MV-4-11 (cell line): Measurements from ENCODE around the gene RMI1.

Experiments
- DNase-seq: peaks from one replicate; lab custom pipeline; 2025; lab: John Stamatoyannopoulos, UW

Gene RMI1

DNA sequence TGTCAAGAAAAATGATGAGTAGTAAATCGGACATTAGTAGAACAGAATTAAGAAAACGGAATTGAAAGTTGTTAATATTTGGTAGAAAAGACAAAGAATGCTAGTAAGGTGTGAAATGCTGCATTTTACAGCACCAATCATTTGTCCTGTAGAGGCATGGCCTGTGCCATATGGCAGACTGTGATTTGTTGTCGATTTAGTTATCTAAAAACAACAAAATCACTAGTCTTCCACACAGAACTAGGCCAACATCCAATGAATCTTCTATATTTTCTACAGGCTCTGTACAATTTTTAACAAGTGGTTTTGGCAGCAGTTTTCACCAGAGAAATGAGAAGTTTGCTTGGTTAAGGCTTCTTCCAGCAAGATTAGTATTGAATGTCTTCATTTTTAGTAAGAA is 11.0 kb upstream of the RMI1 start:
- DNase-seq: no peak

DNA sequence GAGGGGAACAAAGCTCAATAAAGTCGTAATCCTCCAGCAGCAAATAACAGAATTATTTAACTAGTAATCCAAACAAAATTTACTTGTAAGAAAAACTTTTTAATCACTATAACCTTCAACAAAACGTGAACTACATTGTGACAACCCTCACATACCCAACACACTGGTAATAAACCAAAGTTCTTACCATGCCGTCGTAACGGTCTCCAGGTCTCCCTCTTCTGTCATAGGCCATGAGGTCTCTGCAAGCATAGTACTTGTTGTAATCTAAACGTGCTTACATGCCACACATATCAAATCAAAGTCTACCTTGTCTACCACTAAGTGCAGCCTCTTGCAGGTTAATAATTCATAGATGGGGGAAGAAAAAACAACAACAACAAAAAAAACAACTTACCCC is 9.1 kb upstream of the RMI1 start:
- no peak for DNase-seq

DNA sequence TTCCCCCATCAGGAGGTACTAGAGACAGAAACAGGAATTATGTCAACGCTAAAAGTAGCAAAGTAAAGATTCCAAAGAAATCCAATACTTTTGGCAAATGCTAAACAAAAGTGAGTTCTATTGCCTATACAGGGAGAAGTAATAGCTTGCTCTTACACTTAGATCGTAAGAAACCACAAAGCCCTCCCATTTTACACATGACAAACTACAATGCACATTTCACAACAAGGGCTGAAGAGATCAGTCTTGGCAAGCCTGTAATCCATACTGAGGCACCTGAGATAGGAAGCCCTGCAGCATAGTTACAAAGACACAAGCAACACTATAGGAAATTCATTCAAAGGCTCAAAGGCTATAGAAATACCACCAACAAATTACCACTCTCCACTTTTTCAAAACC is 8.3 kb upstream of the RMI1 start:
- peak; percentile 73 for DNase-seq

DNA sequence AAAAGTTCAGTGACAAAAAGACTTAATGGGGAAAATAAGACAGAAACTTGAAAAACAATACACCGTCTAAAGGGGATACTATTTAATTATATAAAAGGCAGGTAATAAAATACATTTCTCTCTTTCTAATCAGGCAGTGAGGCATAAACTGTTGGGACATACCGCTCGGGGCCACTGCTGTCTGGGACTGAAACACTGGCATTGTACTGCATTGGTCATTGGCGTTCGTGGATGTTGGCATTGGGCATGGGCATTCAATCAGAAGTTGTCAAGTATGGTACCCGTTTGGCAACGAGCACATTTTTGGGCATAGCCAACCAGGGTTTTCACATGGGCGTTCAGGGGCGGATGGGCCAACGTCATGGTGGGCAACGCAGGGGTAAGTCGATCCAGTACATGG is 5.3 kb upstream of the RMI1 start:
- no peak for DNase-seq

DNA sequence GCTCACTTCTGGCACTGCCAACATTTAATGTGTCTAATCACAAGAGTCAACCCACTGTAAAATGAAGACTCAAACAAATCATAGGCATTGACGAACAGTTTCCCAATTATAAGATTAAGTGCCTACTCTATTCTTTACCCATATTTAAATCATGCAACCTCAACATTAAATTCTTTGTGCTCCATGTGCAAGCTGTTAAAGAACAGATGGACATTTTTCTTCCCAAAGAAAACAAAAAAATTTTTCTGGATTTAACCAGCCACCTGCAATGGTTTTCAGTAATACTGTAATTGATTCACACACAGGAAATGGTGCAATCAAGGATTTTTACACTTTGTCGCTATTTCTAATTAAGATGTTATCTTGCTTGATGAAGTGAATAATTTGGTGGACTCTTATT is 4.2 kb upstream of the RMI1 start:
- no peak for DNase-seq

DNA sequence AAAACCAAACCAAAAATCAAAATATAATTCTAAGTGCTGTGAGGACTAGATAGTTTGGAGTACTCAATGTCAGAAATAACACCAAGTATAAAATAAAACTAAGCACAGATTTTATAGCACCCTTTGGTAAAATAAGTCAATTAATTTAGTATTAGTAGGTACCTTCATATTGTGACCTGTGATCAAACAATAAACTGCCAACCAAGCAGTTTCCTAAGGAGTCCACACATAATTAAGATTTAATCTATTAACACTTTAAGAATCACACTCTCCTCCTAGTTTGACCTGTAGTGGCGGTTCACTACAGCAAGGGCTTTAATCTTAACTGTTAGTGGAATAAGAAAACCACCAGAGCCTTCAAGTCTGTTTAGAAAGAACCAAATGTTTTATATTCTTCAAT is 3.4 kb upstream of the RMI1 start:
- DNase-seq: no peak

DNA sequence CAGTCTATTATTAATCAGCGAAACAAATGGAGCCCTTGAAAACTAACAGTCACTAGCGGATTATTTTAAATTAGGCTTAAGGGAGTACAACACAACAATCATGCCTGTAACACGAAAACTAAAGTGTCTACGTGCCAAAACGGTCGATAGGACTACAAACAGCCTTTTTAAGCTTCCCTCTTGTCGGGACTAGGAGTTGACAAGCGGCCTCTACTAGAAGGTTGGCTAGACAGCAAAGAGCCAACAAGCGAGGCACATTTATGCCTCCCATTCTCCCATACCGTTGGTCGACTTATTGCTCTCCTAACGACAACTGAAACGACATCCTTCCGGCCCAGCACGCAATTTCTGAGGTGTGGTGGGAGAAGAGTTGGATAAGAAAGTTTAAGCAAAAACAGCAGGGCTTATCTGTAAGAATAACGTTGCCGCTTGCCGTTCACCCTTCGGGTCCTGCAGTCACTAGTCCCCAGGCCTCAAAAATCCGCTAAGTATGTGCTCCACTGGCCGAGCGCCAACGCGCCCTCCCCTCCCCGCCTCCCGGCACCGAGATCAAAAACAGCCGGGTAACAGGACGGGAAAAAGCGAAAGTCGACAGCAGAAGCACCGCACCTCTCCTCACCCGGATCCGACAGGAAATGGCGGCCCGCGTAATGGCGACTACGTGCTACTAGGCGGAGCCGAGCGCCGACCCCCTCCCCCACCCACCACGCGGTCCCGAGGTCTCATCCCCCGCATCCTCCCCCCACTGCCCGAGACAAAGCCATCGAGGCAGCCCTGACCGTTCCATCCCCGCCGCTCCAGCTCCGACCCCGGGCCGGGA is 1.4 kb upstream of the RMI1 start:
- peak; percentile 70 for DNase-seq

DNA sequence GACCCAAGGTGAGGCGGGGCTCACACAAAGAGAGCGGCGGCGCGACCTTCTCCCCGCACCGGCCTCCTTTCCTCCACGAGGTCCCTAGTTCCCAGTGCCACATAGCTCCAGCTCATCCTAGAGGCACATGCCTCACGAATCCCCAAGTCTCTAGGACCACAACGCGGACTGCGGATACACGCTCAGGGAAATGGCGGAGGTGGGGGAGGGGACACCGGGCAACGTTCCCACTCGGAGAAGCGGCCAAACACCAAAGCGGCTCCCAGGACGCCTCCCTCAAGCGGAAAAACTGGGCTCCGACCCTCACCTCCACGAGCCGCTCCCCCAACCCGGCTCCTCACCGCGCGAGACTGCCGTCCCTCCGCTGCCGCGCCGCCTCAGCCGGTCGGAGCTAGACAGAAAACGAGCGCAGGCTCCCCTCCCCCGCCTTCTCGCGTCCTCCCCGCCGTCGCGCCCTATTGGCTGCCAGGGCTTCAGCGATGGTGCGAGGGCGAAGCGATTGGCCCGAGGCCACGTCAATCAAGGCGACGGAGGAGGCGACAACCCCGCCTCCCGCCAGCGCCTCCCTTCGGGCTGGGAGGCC is 702 bp upstream of the RMI1 start, which contains the start of gene HNRNPK:
HNRNPK (minus strand) TSS at position 404 of the 583 bp plus-strand sequence. CDS start 1,963 bp downstream, outside the sequence.
- DNase-seq: peak; percentile 95

DNA sequence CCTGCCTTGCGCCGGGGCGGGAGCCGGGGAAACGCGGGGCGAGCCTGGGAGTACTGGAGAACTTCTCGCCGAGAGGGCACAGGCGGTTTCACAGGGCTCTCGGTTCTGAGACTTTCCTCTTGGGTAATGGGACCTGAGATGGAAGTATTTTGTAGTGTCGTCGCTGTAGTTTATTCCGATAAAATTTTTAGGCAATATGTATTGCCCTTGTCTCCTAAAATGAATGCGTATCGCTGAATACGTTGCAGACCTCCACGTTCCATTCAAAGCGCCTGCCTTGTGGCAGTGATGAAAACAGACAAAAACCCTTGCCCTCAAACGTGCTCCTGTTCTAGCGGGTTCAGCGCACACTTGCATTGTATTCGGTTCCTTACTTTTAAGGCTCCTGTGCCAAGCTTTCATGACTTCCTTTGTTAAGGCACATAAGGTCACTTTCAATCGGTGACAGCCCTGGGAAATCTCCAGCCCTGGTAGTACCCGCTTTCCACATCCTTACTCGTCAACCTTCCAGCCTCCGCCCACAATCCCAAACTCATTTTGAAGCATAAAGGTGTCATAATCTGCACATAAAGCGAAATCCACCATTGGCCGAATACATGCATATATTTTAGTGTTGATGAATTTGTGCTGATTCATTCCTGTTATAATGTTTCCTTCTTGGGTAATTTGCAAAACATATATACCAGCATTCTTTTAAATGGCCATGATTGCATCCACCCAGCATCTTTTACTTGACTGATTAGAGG is 694 bp downstream of the RMI1 start:
- DNase-seq: peak; percentile 36

DNA sequence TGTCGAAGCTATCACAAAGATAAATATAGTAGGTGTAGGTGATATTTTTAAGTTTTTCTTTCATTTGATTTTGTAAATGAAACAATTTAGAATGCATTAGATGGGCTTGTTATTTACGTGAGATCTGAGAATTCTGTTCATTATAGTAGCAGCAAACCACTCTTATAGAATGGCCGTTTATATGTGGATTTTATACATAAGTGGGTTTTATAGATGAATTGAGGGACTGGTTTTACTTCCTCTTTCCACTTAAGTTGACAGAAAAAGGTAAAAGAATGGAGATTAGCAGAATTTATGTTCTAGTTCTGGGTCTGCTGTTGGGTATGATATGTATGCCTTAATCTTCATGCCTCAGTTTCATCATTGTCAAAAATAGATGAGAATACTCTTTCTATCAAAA is 5.6 kb downstream of the RMI1 start:
- peak; percentile 37 for DNase-seq

DNA sequence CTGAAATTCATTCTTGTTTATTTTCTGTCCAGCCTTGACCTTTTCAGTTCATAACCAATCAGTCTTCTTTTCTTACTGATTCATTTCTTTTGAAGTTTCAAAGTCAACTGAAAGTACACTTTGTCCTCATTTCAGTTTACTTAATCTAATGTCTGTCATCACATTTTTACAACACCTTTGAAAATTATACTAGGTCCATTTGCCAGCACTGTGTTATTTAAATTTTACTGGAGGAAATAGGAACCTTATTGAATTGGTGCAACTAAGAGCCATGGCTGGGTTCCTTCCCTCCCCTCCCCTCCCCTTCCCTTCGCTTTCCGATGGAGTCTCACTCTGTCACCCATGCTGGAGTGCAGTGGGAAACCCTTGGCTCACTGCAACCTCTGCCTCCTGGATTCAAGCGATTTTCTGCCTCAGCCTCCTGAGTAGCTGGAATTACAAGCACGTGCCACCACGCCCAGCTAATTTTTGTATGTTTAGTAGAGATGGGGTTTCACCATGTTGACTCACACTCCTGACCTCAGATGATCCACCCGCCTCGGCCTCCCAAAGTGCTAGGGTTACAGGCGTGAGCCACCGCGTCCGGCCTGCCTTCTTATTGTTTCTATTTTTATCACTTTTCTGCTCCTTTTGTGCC is 6.3 kb downstream of the RMI1 start:
- DNase-seq: peak; percentile 32

DNA sequence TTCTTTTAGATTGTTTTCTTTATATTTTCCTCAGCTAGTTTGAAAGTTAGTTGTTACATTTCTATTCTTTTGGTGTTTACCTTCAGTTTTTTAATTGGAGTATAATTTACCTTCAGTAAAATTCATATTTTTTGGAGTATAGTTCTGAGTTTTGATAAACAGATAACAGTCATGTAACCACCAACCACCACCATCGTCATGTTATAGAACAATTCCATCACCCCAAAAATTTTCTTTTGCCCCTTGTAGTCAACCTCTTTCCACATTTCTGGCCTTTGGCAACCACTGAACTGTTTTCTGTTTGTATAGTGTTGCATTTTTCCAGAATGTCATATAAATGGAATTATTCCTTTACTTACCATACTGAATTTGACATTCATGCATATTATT is 6.8 kb downstream of the RMI1 start:
- DNase-seq: no peak

DNA sequence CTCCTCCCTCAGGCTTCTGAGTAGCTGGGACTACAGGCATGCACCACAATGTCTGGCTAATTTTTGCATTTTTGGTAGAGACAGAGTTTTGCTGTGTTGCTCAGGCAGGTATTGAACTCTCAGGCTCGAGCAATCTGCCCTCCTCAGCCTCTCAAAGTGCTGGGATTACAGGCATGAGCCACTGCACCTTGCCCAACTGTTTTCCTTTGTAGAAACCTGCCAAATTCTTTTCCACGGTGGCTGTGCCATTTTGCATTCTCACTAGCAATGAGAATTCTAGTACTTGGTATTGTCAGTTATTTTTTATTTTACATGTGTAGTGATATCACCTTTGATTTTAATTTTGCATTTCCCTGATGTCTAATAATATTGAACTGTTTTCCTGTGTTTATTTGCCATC is 7.8 kb downstream of the RMI1 start:
- DNase-seq: no peak

DNA sequence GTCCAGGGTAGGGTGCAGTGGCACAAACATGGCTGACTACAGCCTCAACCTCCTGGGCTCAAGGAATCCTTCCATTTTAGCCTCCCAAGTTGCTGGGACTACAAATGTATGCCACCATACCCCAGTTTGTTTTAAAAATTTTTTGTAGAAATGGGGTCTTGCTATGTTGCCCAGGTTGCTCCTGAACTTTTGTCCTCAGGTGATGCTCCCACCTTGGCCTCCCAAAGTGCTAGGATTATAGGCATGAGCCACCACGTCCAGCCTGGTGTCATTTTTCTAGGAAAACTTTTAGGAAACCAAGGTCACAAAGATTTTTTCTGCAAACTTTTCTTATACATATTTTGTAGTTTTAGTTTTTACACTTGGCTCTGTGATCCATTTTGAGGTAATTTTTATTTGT is 10.8 kb downstream of the RMI1 start:
- DNase-seq: no peak

DNA sequence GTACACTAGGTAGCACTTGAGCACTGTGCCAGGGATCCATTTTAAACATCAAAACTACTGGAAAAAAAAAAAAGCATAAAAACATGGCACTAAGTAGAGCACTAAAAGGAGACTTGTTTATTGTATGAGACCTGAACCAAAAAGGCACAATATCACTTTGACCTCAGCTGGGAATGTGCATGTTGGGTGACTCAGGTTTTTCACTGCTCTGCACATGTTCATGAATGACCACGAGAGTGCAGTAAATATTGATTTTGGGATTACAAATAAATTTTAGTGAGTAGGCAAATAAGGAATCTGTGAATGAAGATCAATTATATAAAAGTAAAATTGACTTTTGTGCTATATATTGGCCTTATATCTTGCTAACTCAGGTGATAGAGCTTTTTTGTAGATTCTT is 11.8 kb downstream of the RMI1 start:
- no peak for DNase-seq

DNA sequence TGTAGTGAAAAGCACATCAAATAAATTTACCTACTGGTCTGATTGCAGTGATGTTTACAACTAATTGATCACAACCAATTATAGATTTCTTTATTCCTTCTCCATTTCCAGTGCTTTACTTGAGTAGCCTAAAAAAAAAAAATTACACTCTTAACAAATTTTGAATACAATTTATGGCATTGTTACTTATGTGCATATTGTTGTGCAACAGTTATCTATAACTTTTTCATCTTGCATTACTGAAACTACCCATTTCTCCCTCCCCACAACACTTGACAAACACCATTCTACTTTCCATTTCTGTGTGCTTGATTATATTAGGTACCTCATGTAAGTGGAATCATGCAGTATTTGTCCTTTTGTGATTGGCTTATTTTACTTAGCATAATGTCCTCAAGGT is 12.3 kb downstream of the RMI1 start:
- no peak for DNase-seq

DNA sequence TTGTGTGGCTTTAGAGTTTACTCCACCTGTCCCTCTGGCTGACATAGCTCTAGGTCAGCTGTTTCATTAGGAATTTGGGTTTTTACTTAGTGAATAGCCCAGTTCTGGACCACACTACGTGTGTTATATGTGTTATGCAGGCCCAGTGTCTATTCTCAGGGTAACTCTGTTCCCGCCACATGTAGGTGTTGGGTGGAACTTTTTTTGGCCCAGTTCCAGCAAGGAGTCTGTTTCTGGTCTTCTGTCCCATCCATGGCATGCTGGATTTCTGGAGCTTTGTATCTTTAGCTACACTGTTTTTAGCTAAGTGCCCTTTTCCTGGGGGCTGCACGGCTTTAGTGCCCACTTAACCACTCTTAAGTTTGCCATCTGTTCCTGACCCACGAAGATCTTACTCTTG is 15.5 kb downstream of the RMI1 start:
- no peak for DNase-seq

DNA sequence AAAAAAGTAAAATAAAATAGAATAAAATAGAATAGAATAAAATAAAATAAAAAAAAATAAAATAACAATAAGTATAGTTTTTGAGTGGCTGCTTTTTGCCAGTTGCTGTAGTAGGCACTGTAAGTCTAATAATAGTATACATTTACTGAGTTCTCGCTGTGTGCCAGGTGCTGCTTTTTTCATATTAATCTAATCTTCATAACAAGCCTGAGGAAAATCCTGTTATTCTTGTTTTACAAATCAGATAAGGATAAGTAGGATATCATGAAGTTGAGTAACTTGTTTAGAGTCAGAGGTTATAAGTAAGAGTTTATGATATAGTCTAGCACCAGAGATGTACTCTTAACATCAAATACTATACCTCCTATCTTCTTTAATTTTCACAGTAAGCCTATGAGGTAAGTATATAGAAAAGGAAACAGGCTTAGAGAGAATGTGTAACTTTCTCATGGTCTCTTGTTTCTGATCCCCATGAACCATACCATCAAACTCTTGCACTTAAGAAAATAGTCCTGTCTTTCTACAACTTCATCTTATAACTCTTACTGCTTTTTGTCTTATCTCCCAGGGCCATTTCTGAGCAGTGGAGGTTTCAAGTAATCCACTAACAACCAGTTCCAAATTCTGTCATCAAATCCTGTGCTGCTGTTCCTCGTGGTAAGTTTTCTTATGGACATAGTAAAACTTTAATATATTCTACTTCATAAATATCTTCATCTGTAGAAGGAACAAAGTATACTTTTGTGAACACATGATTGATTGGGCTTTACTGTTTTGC is 18.7 kb downstream of the RMI1 start:
- DNase-seq: no peak

DNA sequence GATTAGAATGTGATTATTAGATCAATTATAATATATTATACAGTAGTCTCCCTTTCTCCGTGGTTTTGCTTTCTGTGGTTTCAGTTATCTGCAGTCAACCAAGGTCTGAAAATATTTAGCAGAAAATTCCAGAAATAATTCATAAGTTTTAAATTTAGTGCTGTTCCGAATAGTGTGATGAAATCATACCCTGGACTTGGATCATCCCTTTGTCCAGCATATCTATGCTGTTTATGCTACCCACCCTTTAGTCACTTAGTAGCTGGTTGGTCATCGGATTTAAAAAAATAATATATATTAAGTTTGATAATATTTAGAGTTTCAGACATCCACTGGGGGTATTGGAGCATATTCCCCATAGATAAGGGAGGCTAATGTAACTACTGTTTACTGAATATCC is 19.6 kb downstream of the RMI1 start:
- DNase-seq: no peak

DNA sequence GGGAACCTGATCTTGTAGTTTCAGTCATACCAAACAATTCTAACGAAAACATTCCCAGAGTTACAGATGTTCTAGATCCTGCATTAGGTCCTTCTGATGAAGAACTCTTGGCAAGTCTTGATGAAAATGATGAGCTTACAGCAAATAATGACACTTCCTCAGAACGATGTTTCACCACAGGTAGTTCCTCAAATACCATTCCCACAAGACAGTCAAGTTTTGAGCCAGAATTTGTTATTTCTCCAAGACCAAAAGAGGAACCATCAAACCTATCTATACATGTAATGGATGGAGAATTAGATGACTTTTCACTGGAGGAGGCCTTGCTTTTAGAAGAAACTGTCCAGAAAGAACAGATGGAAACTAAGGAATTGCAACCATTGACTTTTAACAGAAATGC is 21.0 kb downstream of the RMI1 start:
- peak; percentile 87 for DNase-seq

DNA sequence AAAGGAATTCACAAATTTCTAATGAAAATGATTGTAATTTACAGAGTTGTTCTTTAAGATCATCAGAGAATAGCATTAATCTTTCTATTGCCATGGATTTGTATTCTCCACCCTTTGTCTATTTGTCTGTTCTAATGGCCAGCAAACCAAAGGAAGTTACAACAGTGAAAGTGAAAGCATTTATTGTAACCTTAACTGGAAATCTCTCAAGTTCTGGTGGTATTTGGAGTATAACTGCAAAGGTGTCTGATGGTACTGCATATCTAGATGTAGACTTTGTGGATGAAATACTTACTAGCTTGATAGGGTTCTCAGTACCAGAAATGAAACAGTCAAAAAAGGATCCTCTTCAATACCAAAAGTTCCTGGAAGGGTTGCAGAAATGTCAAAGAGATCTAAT is 21.7 kb downstream of the RMI1 start:
- DNase-seq: peak; percentile 11

DNA sequence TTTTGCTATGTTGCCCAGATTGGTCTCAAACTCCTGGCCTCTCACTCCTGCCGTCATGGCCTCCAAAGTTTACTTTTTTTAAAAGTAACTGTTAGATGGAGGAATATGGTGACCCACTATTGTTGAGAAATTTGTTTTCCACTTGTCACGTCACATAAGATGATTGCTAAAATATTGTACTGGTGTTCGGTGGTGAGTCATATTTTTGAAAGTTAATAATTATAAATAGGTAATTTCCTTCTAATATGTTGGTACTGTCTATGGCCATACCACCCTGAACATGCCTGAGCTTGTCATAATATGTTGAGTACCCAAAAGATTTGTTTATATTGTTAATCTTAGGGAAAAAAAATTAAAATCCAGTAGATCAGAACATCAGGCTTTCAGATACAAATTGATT is 22.6 kb downstream of the RMI1 start:
- no peak for DNase-seq
